SHP77 (cell line): ENCODE data around the gene ROMO1.

Experiments used
- DNase-seq, 2 experiments: peaks; one replicate each; lab custom pipeline; 2025; lab: John Stamatoyannopoulos, UW

ROMO1 gene

GRCh38 chr20:35699127-35699956 lies at the start of gene ROMO1, which contains the start of gene NFS1:
Gene ROMO1, plus strand, starts transcription at chr20:35699405. Its CDS starts 228 bp downstream, at chr20:35699633.
Gene NFS1, minus strand, starts transcription at chr20:35699352. Its CDS starts 64 bp downstream, at chr20:35699288.
- DNase-seq, result peak; percentile 73 to 89

GRCh38 chr20:35650632-35651031 lies 48.6 kb upstream of the ROMO1 start:
- DNase-seq, result no peak

- DNase-seq, result no peak
Observed at GRCh38 chr20:35651958-35652357, 47.2 kb upstream of the ROMO1 start.

- DNase-seq, result no peak
Observed at GRCh38 chr20:35652641-35653429, 46.4 kb upstream of the ROMO1 start.

- no peak for DNase-seq
Observed at GRCh38 chr20:35653430-35653734, 45.8 kb upstream of the ROMO1 start.

GRCh38 chr20:35653893-35654292 lies 45.3 kb upstream of the ROMO1 start:
- DNase-seq, result no peak

- no peak for DNase-seq
Observed at GRCh38 chr20:35654415-35654814, 44.8 kb upstream of the ROMO1 start.

GRCh38 chr20:35657271-35657670 lies 41.9 kb upstream of the ROMO1 start:
- DNase-seq, result no peak

GRCh38 chr20:35660122-35660937 lies 38.9 kb upstream of the ROMO1 start:
- DNase-seq, result no peak

GRCh38 chr20:35661053-35661452 lies 38.2 kb upstream of the ROMO1 start:
- no peak for DNase-seq

GRCh38 chr20:35661908-35662307 lies 37.3 kb upstream of the ROMO1 start:
- no peak for DNase-seq

GRCh38 chr20:35662551-35662950 lies 36.7 kb upstream of the ROMO1 start:
- DNase-seq, result no peak

- no peak for DNase-seq
Observed at GRCh38 chr20:35663516-35664465, 35.4 kb upstream of the ROMO1 start.

- DNase-seq, result peak; percentile 85 to 89
Observed at GRCh38 chr20:35664466-35665206, 34.6 kb upstream of the ROMO1 start, which contains the start of the genes CPNE1 and RBM12. Gene CPNE1, minus strand, starts transcription at chr20:35664900. Its CDS starts 31,977 bp downstream, at chr20:35632923. Gene RBM12, minus strand, starts transcription at chr20:35664900. Its CDS starts 9,578 bp downstream, at chr20:35655322.

GRCh38 chr20:35665949-35666288 lies 33.3 kb upstream of the ROMO1 start:
- no peak for DNase-seq

- DNase-seq, result no peak
Observed at GRCh38 chr20:35669221-35669620, 30.0 kb upstream of the ROMO1 start.

GRCh38 chr20:35669681-35670080 lies 29.5 kb upstream of the ROMO1 start:
- DNase-seq, result no peak

GRCh38 chr20:35673884-35674283 lies 25.3 kb upstream of the ROMO1 start:
- DNase-seq, result no peak

- no peak for DNase-seq
Observed at GRCh38 chr20:35674921-35675320, 24.3 kb upstream of the ROMO1 start.

GRCh38 chr20:35680452-35681183 lies 18.6 kb upstream of the ROMO1 start:
- DNase-seq, result no peak
